ENCODE results near the gene ECEL1.

DNA sequence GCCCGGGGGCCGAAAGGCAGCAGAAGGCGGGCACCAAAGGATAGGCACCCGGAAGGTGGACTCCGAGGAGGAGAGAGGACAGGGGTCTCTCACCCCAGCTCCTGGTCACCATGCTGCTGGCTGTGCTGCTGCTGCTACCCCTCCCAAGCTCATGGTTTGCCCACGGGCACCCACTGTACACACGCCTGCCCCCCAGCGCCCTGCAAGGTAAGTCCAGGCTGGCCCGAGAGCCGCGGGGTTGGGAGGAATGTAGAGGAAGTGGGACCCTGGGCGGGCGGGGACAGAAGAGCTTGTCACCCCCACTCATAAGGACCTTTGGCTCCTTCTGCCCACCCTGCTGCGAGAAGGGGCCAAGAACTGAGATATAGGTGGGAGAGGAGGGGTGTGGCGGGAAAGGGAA lies 32.9 kb upstream of the ECEL1 start:
- TF ChIP-seq EZH2phosphoT487 (IDR thresholded peaks at IDR 0.05; ENCODE audit: insufficient read depth, low read depth) (no peak), EZH2 (IDR thresholded peaks at IDR 0.05; ENCODE audit: insufficient read depth, poor library complexity, severe bottlenecking) (no peak)
